Lower lobe of right lung (tissue), 2 donors: ENCODE measurements around the gene CEP128. TPM values are rescaled to one million over a fixed set of nuclear protein-coding genes. Genes with fewer than 3 reads are reported as not detected.
A peak's percentile ranks its signal among the peaks of the same experiment; 100 is the strongest.

Experiments used
- ATAC-seq, 2 donors: fragments of 200-7000 bp; cut with Tn5 transposase; one replicate each; pipeline ENCODE4 v1.9.1; 2020 to 2022; ENCODE audit warnings: mild to moderate bottlenecking in 2 of 2, moderate library complexity in 2 of 2
- DNase-seq: peaks from one replicate; pipeline ENCODE4 v3.0.0-alpha.2; 2020
- H3K27ac ChIP-seq: fragments of 200-600 bp; one replicate; pipeline ENCODE4 v1.8.0; 2022
- H3K27me3 ChIP-seq: fragments of 200-600 bp; one replicate; pipeline ENCODE4 v1.8.0; 2022; ENCODE audit warnings: low read depth
- H3K36me3 ChIP-seq: fragments of 200-600 bp; one replicate; pipeline ENCODE4 v1.8.0; 2022; ENCODE audit warnings: mild to moderate bottlenecking
- H3K4me1 ChIP-seq: fragments of 200-600 bp; one replicate; pipeline ENCODE4 v1.8.0; 2022
- H3K4me3 ChIP-seq: fragments of 200-600 bp; one replicate; pipeline ENCODE4 v1.8.0; 2022; ENCODE audit warnings: mild to moderate bottlenecking
- H3K9me3 ChIP-seq: fragments of 200-600 bp; one replicate; pipeline ENCODE4 v1.8.0; 2022
- intact Hi-C: fragments of 100-400 bp; cut with DNase I; formaldehyde crosslinking; loops from one replicate; pipeline ENCODE4 v1.11.0; 2022
- total RNA-seq: library from RNA; stranded (reverse); fragmentation: NEBNext Ultra II Directional; extraction: Animal tissue kit (Norgen Biotek cat#: 25700); gene quantifications from one replicate; pipeline ENCODE4 v1.2.1, GENCODE V29; 2021
- TF ChIP-seq, protein P1 (sequence below): fragments of 200-600 bp; IDR thresholded peaks from one replicate; pipeline ENCODE4 v1.8.0; 2022; ENCODE audit warnings: antibody characterized with exemption, mild to moderate bottlenecking
- donor health status: DM: no; HTN: yes; CAD: no; lungs with severe emphysema.

Gene CEP128
- total RNA-seq, 1 donor from 2014 or later, result 11.5 TPM

DNA sequence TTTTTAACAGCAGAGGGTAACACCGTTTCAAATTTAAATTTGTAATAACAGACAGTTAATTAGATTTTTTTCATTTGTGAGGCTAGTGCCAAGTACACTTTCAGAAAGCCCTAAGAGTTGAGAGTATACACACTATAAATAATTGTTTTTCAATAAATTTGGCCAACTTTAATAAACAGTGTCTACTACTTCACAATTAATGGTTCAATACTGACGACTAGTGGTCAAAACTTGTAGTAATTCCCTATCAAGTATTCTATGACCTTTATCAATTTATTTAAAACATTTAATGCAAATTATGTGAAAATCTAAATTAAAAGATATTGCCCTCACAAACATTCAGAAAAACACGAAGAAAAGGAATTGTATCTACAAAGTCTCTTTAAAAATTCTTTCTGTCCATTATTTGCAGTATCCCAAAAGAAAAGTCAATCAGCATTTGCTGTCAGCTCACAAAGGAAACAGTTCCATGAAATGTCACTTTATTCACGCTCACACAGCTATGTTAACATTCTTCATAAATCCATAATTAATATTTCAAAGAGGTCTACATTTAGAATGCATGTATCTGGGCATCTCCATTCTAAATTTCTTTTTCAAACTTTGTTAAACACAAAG lies 91.2 kb downstream of the CEP128 start:
- Histone ChIP-seq H3K4me1 (no peaks in the 10 kb centered on the region), H3K27ac (no peak overlapping the region), H3K9me3 (no peaks in the 10 kb centered on the region), H3K4me3 (no peak overlapping the region), H3K36me3 (no peaks in the 10 kb centered on the region), H3K27me3 (no peaks in the 10 kb centered on the region)
- no peak for DNase-seq
- no peak for ATAC-seq
- TF ChIP-seq, protein P1, sequence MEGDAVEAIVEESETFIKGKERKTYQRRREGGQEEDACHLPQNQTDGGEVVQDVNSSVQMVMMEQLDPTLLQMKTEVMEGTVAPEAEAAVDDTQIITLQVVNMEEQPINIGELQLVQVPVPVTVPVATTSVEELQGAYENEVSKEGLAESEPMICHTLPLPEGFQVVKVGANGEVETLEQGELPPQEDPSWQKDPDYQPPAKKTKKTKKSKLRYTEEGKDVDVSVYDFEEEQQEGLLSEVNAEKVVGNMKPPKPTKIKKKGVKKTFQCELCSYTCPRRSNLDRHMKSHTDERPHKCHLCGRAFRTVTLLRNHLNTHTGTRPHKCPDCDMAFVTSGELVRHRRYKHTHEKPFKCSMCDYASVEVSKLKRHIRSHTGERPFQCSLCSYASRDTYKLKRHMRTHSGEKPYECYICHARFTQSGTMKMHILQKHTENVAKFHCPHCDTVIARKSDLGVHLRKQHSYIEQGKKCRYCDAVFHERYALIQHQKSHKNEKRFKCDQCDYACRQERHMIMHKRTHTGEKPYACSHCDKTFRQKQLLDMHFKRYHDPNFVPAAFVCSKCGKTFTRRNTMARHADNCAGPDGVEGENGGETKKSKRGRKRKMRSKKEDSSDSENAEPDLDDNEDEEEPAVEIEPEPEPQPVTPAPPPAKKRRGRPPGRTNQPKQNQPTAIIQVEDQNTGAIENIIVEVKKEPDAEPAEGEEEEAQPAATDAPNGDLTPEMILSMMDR, result peak; percentile 59
- intact Hi-C loops, result no loop called here

DNA sequence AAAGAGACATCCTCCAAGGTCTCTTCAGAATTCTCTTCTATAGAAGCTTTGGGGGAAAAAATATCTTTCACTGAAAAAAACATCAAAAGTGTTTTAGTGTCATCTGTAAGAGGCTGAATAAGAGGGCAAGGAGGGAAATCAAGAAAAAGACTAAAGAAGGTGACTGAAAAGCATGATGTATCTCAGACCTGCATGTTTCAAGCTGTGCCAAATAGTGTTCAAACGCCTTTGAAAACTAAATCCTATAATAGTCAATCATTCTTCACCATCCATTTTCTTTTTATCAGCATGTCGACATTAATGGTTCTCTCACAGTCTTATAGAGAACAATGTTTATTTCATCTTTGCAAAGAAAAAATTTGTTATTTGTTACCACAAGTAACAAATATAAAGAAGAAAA lies 94.5 kb downstream of the CEP128 start:
- Histone ChIP-seq H3K4me3 (no peak overlapping the region), H3K9me3 (no peaks in the 10 kb centered on the region), H3K36me3 (no peaks in the 10 kb centered on the region), H3K4me1 (no peaks in the 10 kb centered on the region), H3K27ac (no peak overlapping the region), H3K27me3 (no peaks in the 10 kb centered on the region)
- ATAC-seq (no peak), DNase-seq (no peak)
- intact Hi-C loops, result no loop called here
- TF ChIP-seq, protein P1, result no peak

DNA sequence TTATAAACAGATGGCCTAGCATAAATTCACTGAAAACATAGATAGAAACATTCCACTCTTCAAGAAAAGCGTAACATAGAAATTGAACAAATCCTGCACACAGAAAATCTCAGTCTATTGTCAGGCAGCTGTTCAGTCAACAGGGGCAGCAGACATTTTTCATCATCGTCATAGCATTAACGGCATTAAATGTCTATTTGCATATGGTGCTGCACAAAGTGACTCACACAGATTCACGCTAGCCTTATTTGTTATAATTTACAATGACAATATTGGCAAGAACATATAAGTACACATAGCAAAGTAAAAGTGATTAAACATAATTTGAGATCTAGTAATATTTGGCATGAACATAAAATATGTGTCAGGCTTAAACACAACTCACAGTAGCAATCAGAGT lies 95.7 kb downstream of the CEP128 start:
- TF ChIP-seq, protein P1, result no peak
- no peaks in the 10 kb centered on the region for H3K9me3 ChIP-seq
- ATAC-seq, result no peak
- H3K36me3 ChIP-seq, result no peaks in the 10 kb centered on the region
- H3K27ac ChIP-seq, result no peak overlapping the region
- no peak for DNase-seq
- H3K4me1 ChIP-seq, result no peaks in the 10 kb centered on the region
- intact Hi-C loops, result no loop called here
- H3K4me3 ChIP-seq, result no peak overlapping the region
- no peaks in the 10 kb centered on the region for H3K27me3 ChIP-seq

DNA sequence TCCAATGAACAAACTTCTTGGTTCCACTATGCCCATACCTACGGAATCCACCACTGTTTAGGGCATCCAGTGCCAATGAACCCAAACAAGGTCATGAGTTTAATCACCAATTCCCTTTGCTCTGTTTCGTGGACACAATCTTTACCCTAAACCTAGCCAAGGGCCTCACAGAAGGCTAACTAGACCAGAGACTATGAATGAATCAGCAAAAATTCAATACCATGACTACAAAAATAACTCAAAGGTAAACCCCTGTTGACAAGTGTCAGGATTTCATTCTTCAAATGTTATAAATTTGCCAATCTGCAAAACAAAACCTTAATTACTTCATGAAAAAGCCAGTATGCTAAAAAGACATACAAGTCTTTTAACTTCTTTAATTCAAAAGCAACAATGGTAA lies 96.7 kb downstream of the CEP128 start:
- H3K27me3 ChIP-seq, result no peaks in the 10 kb centered on the region
- H3K36me3 ChIP-seq, result no peaks in the 10 kb centered on the region
- no peak overlapping the region for H3K27ac ChIP-seq
- no peak overlapping the region for H3K4me3 ChIP-seq
- H3K9me3 ChIP-seq, result no peaks in the 10 kb centered on the region
- ATAC-seq (no peak), DNase-seq (no peak)
- TF ChIP-seq, protein P1, result no peak
- intact Hi-C loops, result no loop called here
- no peaks in the 10 kb centered on the region for H3K4me1 ChIP-seq

GRCh38 chr14:80839743-80840142 lies 101.8 kb downstream of the CEP128 start:
- ATAC-seq (no peak), DNase-seq (no peak)
- TF ChIP-seq, protein P1, result no peak
- H3K27me3 ChIP-seq, result no peaks in the 10 kb centered on the region
- intact Hi-C loops, result no loop called here
- no peaks in the 10 kb centered on the region for H3K36me3 ChIP-seq
- H3K4me1 ChIP-seq, result no peaks in the 10 kb centered on the region
- no peaks in the 10 kb centered on the region for H3K9me3 ChIP-seq
- H3K27ac ChIP-seq, result no peak overlapping the region
- no peak overlapping the region for H3K4me3 ChIP-seq
